Keratinocyte (primary cell): ENCODE measurements around the gene ELF2. TPM values are rescaled to one million over a fixed set of nuclear protein-coding genes. Genes with fewer than 3 reads are reported as not detected.

Source experiments
- DNase-seq: peaks from one replicate; pipeline ENCODE4 v3.0.0-alpha.2; 2011; ENCODE audit warnings: low read depth, missing footprints, low spot score
- FAIRE-seq: peaks from 2 replicates; lab custom pipeline; 2011; peaks lifted over from hg19 to GRCh38; lab: Jason Lieb, UNC
- H2AFZ ChIP-seq: 2 replicates; pipeline ENCODE4 v1.6.0; 2012; ENCODE audit warnings: low read length, control low read depth, inconsistent platforms; ENCODE audit not compliant: control insufficient read depth
- H3K27ac ChIP-seq: 2 replicates; pipeline ENCODE4 v1.5.1; 2011; ENCODE audit warnings: low read length; ENCODE audit not compliant: control insufficient read depth, insufficient read depth
- H3K27me3 ChIP-seq: 3 replicates; pipeline ENCODE4 v1.6.0; 2011; ENCODE audit warnings: low read length; ENCODE audit not compliant: control insufficient read depth, insufficient read depth; ENCODE audit errors: extremely low read depth
- H3K36me3 ChIP-seq, 2 experiments: 2 replicates in 1 of 2; 3 replicates in 1 of 2; pipeline ENCODE4 v1.5.1; 2011; ENCODE audit warnings: low read length in 2 of 2, mild to moderate bottlenecking in 1 of 2; ENCODE audit not compliant: control insufficient read depth in 2 of 2, insufficient read depth in 2 of 2; ENCODE audit errors: extremely low read depth in 1 of 2
- H3K4me1 ChIP-seq: 3 replicates; pipeline ENCODE4 v1.5.1; 2011; ENCODE audit warnings: low read length; ENCODE audit not compliant: control insufficient read depth, insufficient read depth; ENCODE audit errors: extremely low read depth
- H3K4me2 ChIP-seq: 3 replicates; pipeline ENCODE4 v1.6.0; 2011; ENCODE audit warnings: low read depth, low read length; ENCODE audit not compliant: control insufficient read depth, insufficient read depth; ENCODE audit errors: extremely low read depth
- H3K4me3 ChIP-seq, 3 experiments: fragments of 200-600 bp in 1 of 3; sonication (generic) in 1 of 3; 2 replicates in 2 of 3; 3 replicates in 1 of 3; pipeline ENCODE4 v1.5.1; 2011 to 2016; ENCODE audit warnings: low read length in 3 of 3, mild to moderate bottlenecking in 3 of 3, control low read depth in 2 of 3, inconsistent platforms in 1 of 3, low read depth in 1 of 3, mixed read lengths in 1 of 3, mixed run types in 1 of 3, moderate library complexity in 1 of 3; ENCODE audit not compliant: control insufficient read depth in 2 of 3, insufficient read depth in 2 of 3; ENCODE audit errors: extremely low read depth in 1 of 3
- H3K79me2 ChIP-seq: 2 replicates; pipeline ENCODE4 v1.6.0; 2012; ENCODE audit warnings: low read length; ENCODE audit not compliant: control insufficient read depth, insufficient read depth
- H3K9ac ChIP-seq: 3 replicates; pipeline ENCODE4 v1.6.0; 2011; ENCODE audit warnings: low read length; ENCODE audit not compliant: control insufficient read depth, insufficient read depth; ENCODE audit errors: extremely low read depth
- H3K9me1 ChIP-seq: 3 replicates; pipeline ENCODE4 v1.6.0; 2011; ENCODE audit warnings: low read length; ENCODE audit not compliant: control insufficient read depth, insufficient read depth; ENCODE audit errors: extremely low read depth
- H3K9me3 ChIP-seq: 2 replicates; pipeline ENCODE4 v1.5.1; 2012; ENCODE audit warnings: low read depth, low read length; ENCODE audit not compliant: control insufficient read depth
- H4K20me1 ChIP-seq: 3 replicates; pipeline ENCODE4 v1.6.0; 2011; ENCODE audit warnings: low read length; ENCODE audit not compliant: control insufficient read depth, insufficient read depth; ENCODE audit errors: extremely low read depth
- CTCF ChIP-seq, 3 experiments: IDR thresholded peaks in 1 of 3; conservative IDR thresholded peaks in 1 of 3; optimal IDR thresholded peaks in 1 of 3; 2 replicates in 2 of 3; 3 replicates in 1 of 3; pipeline versions ENCODE3 to v1.5.1; 2011; ENCODE audit warnings: low read length in 3 of 3, mild to moderate bottlenecking in 3 of 3, moderate library complexity in 2 of 3, control low read depth in 1 of 3, inconsistent platforms in 1 of 3; ENCODE audit not compliant: insufficient read depth in 2 of 3; ENCODE audit errors: extremely low read depth in 1 of 3
- EZH2 ChIP-seq: IDR thresholded peaks from one replicate; pipeline ENCODE4 v1.6.1; 2012; ENCODE audit warnings: inconsistent platforms, mild to moderate bottlenecking, low read length, moderate library complexity
- dilution Hi-C: fragments of 300-500 bp; cut with MboI; formaldehyde crosslinking; loops from one replicate; pipeline ENCODE4 v1.7.0; 2020; ENCODE audit warnings: low sequenced_read_pairs; ENCODE audit not compliant: extremely low pct_ligation_motif_present
- polyA plus RNA-seq, 5 experiments: library from polyadenylated mRNA; depleted of rRNA in 3 of 5; stranded (reverse) in 3 of 5; stranded (forward) in 1 of 5; unstranded in 1 of 5; fragments of >200 nt; gene quantifications; 1 replicate in 1 of 5; 2 replicates in 3 of 5; 3 replicates in 1 of 5; pipeline versions ENCODE4 v1.2.1 to v1.2.3, GENCODE V29; 2011 to 2012; ENCODE audit warnings: missing spikeins in 2 of 5, low read depth in 1 of 5, low replicate concordance in 1 of 5

ELF2 gene
- polyA plus RNA-seq, 1 donor (not counting 4 experiments of a cell fraction or from before 2014, with no cell fraction given), result 19.6 TPM

GRCh38 chr4:139025841-139026240 lies 151.2 kb downstream of the ELF2 start:
- Histone ChIP-seq H3K9ac (no peak overlapping the region), H3K36me3 (peaks cover 5 to 9% of the 10 kb centered on the region in 2 experiments), H3K27me3 (no peaks in the 10 kb centered on the region), H3K9me1 (peaks cover 5% of the 10 kb centered on the region), H3K9me3 (no peaks in the 10 kb centered on the region), H4K20me1 (peaks cover 11% of the 10 kb centered on the region), H3K79me2 (peaks cover 92% of the 10 kb centered on the region), H3K4me2 (no peak overlapping the region), H3K4me3 (no peak overlapping the region), H3K27ac (no peak overlapping the region), H3K4me1 (no peaks in the 10 kb centered on the region), H2AFZ (no peak overlapping the region)
- DNase-seq (no peak), FAIRE-seq (no peak)
- dilution Hi-C loops, result no loop called here
- TF ChIP-seq CTCF (optimal IDR thresholded peaks at IDR 0.05 in 1 of 3, IDR thresholded peaks at IDR 0.05 in 1 of 3, conservative IDR thresholded peaks at IDR 0.05 in 1 of 3; ENCODE audit: extremely low read depth in 1 of 3, insufficient read depth in 2 of 3, low read length in 3 of 3) (no peak), EZH2 (no peak)

GRCh38 chr4:139024686-139025085 lies 152.3 kb downstream of the ELF2 start:
- H3K27me3 ChIP-seq, result no peaks in the 10 kb centered on the region
- no peak for FAIRE-seq
- H3K9me3 ChIP-seq, result no peaks in the 10 kb centered on the region
- H3K9ac ChIP-seq, result no peak overlapping the region
- peaks cover 92% of the 10 kb centered on the region for H3K79me2 ChIP-seq
- no peak for DNase-seq
- no peak overlapping the region for H3K4me3 ChIP-seq
- H3K27ac ChIP-seq, result no peak overlapping the region
- dilution Hi-C loops, result loop anchor here (5.0 kb wide), 1 partner anchor 82 kb away; no protein-coding TSS in a partner anchor
- peaks cover 7% of the 10 kb centered on the region for H4K20me1 ChIP-seq
- peaks cover 8 to 10% of the 10 kb centered on the region in 2 experiments for H3K36me3 ChIP-seq
- no peak overlapping the region for H3K4me2 ChIP-seq
- H2AFZ ChIP-seq, result no peak overlapping the region
- no peak for TF ChIP-seq CTCF (optimal IDR thresholded peaks at IDR 0.05 in 1 of 3, IDR thresholded peaks at IDR 0.05 in 1 of 3, conservative IDR thresholded peaks at IDR 0.05 in 1 of 3; ENCODE audit: extremely low read depth in 1 of 3, insufficient read depth in 2 of 3, low read length in 3 of 3)
- TF ChIP-seq EZH2, result no peak
- peaks cover under 1% of the 10 kb centered on the region for H3K4me1 ChIP-seq
- H3K9me1 ChIP-seq, result peaks cover 5% of the 10 kb centered on the region
